Neural progenitor cell (in vitro differentiated cells): Measurements from ENCODE around the gene UFSP1. TPM values are rescaled to one million over a fixed set of nuclear protein-coding genes. Genes with fewer than 3 reads are reported as not detected.

Source experiments
- DNase-seq: peaks from one replicate; pipeline ENCODE4 v3.0.0-alpha.2; 2016; ENCODE audit warnings: low spot score
- H2AFZ ChIP-seq: fragments of 200-600 bp; sonication (generic); replicated peaks from 2 replicates; pipeline ENCODE4 v1.6.1; 2016; ENCODE audit warnings: antibody characterized with exemption
- H3F3A ChIP-seq: fragments of 200-600 bp; sonication (generic); 2 replicates; pipeline ENCODE4 v1.6.1; 2016; ENCODE audit warnings: antibody characterized with exemption, low read depth
- H3K27ac ChIP-seq: fragments of 200-600 bp; sonication (generic); 2 replicates; pipeline ENCODE4 v1.5.1; 2016; ENCODE audit warnings: mild to moderate bottlenecking
- H3K27me3 ChIP-seq: fragments of 200-600 bp; sonication (generic); 2 replicates; pipeline ENCODE4 v1.6.1; 2016; ENCODE audit warnings: mild to moderate bottlenecking, moderate library complexity
- H3K36me3 ChIP-seq: fragments of 200-600 bp; sonication (generic); 2 replicates; pipeline ENCODE4 v1.5.1; 2016
- H3K4me1 ChIP-seq: fragments of 200-600 bp; sonication (generic); 2 replicates; pipeline ENCODE4 v1.6.1; 2016; ENCODE audit warnings: mixed run types
- H3K4me2 ChIP-seq: fragments of 200-600 bp; sonication (generic); 2 replicates; pipeline ENCODE4 v1.6.1; 2016
- H3K4me3 ChIP-seq: fragments of 200-600 bp; sonication (generic); 2 replicates; pipeline ENCODE4 v1.5.1; 2016
- H3K79me2 ChIP-seq: fragments of 200-600 bp; sonication (generic); 2 replicates; pipeline ENCODE4 v1.6.1; 2016; ENCODE audit warnings: low read depth
- H3K9ac ChIP-seq: fragments of 200-600 bp; sonication (generic); 2 replicates; pipeline ENCODE4 v1.6.1; 2016
- H3K9me3 ChIP-seq: fragments of 200-600 bp; sonication (generic); 2 replicates; pipeline ENCODE4 v1.5.1; 2016; ENCODE audit warnings: low read depth
- H4K20me1 ChIP-seq: fragments of 200-600 bp; sonication (generic); 2 replicates; pipeline ENCODE4 v1.6.1; 2016; ENCODE audit warnings: low read depth
- H3K27ac Mint-ChIP-seq: 3 replicates; pipeline ENCODE4 v1.8.0; 2021; ENCODE audit warnings: mixed read lengths
- H3K27me3 Mint-ChIP-seq: 2 replicates; pipeline ENCODE4 v1.8.0; 2022; ENCODE audit warnings: low read depth, mild to moderate bottlenecking, inconsistent platforms, moderate library complexity, mixed read lengths; ENCODE audit not compliant: insufficient read depth
- H3K36me3 Mint-ChIP-seq: 3 replicates; pipeline ENCODE4 v1.8.0; 2021; ENCODE audit warnings: mixed read lengths
- H3K4me1 Mint-ChIP-seq: 3 replicates; pipeline ENCODE4 v1.8.0; 2021; ENCODE audit warnings: mixed read lengths
- H3K4me3 Mint-ChIP-seq: 3 replicates; pipeline ENCODE4 v1.8.0; 2021; ENCODE audit warnings: mild to moderate bottlenecking, moderate library complexity, mixed read lengths
- H3K9me3 Mint-ChIP-seq: 3 replicates; pipeline ENCODE4 v1.8.0; 2020; ENCODE audit warnings: mixed read lengths
- CTCF ChIP-seq: fragments of 200-600 bp; sonication (generic); IDR thresholded peaks from 2 replicates; pipeline ENCODE4 v1.5.1; 2017; ENCODE audit warnings: antibody characterized with exemption, mild to moderate bottlenecking
- EZH2 ChIP-seq: fragments of 200-600 bp; sonication (generic); IDR thresholded peaks from 2 replicates; pipeline ENCODE4 v1.6.1; 2017; ENCODE audit warnings: antibody characterized with exemption, mild to moderate bottlenecking, moderate library complexity
- EZH2phosphoT487 ChIP-seq: fragments of 200-600 bp; sonication (generic); IDR thresholded peaks from 2 replicates; pipeline ENCODE4 v1.6.1; 2017; ENCODE audit warnings: antibody characterized with exemption
- total RNA-seq: library from RNA; depleted of rRNA; stranded (reverse); fragments of >200 nt; gene quantifications from 2 replicates; pipeline ENCODE4 v1.2.3, GENCODE V29; 2015; ENCODE audit warnings: low replicate concordance

UFSP1 gene
- total RNA-seq, 1 donor from 2014 or later: not detected

- H3K36me3 Mint-ChIP-seq: peaks cover 42% of the 10 kb centered on the region
- no peak overlapping the region for H3K27ac Mint-ChIP-seq
- H3K4me2 ChIP-seq: peak overlapping the region; percentile 93
These were observed 11.5 kb downstream of the UFSP1 start for GRCh38 chr7:100878013-100878412.

GRCh38 chr7:100875356-100875751 is 14.2 kb downstream of the UFSP1 start:
- Mint-ChIP-seq H3K4me1 (peaks cover 46% of the 10 kb centered on the region), H3K27ac (peak overlapping the region; percentile 91), H3K9me3 (no peaks in the 10 kb centered on the region), H3K36me3 (peaks cover 32% of the 10 kb centered on the region), H3K4me3 (peak overlapping the region; percentile 99), H3K27me3 (peaks cover 5% of the 10 kb centered on the region)
- peak overlapping the region; percentile 93 for H3K4me2 ChIP-seq
- peaks cover 52% of the 10 kb centered on the region for H4K20me1 ChIP-seq
- no peak overlapping the region for H2AFZ ChIP-seq
- DNase-seq: peak; percentile 47
- H3K36me3 ChIP-seq: peaks cover 7% of the 10 kb centered on the region
- peak overlapping the region; percentile 96 for H3K9ac ChIP-seq
- peak overlapping the region; percentile 91 for H3K4me3 ChIP-seq
- peaks cover 54% of the 10 kb centered on the region for H3K79me2 ChIP-seq
- TF ChIP-seq EZH2phosphoT487 (no peak), EZH2 (no peak), CTCF (no peak)
- peak overlapping the region; percentile 95 for H3K27ac ChIP-seq
- peaks cover 30% of the 10 kb centered on the region for H3K4me1 ChIP-seq
- H3K27me3 ChIP-seq: no peaks in the 10 kb centered on the region
- H3K9me3 ChIP-seq: no peaks in the 10 kb centered on the region
- peaks cover 50% of the 10 kb centered on the region for H3F3A ChIP-seq

More at GRCh38 chr7:100878013-100878412, 11.5 kb downstream of the UFSP1 start:
- peaks cover 30% of the 10 kb centered on the region for H3K4me1 ChIP-seq
- peaks cover 7% of the 10 kb centered on the region for H3K27me3 Mint-ChIP-seq
- H4K20me1 ChIP-seq: peaks cover 76% of the 10 kb centered on the region
- peaks cover 49% of the 10 kb centered on the region for H3K4me1 Mint-ChIP-seq
- DNase-seq: no peak
- no peak overlapping the region for H3K4me3 ChIP-seq
- H3K9ac ChIP-seq: no peak overlapping the region
- TF ChIP-seq CTCF (no peak), EZH2phosphoT487 (no peak), EZH2 (no peak)
- H3K36me3 ChIP-seq: peaks cover 8% of the 10 kb centered on the region
- no peak overlapping the region for H3K27ac ChIP-seq
- H3F3A ChIP-seq: peaks cover 55% of the 10 kb centered on the region
- H3K27me3 ChIP-seq: no peaks in the 10 kb centered on the region
- peak overlapping the region; percentile 48 for H3K4me3 Mint-ChIP-seq
- no peak overlapping the region for H2AFZ ChIP-seq
- no peaks in the 10 kb centered on the region for H3K9me3 ChIP-seq
- H3K9me3 Mint-ChIP-seq: no peaks in the 10 kb centered on the region
- H3K79me2 ChIP-seq: peaks cover 79% of the 10 kb centered on the region

GRCh38 chr7:100874577-100875355 is 14.7 kb downstream of the UFSP1 start, which contains the start of gene SRRT:
Gene SRRT, plus strand, starts transcription at chr7:100875103. Its CDS starts 488 bp downstream, at chr7:100875591.
- H3K27me3 Mint-ChIP-seq: peaks cover 2% of the 10 kb centered on the region
- peaks cover 7% of the 10 kb centered on the region for H3K36me3 ChIP-seq
- no peaks in the 10 kb centered on the region for H3K9me3 Mint-ChIP-seq

More at GRCh38 chr7:100874577-100875355, 14.7 kb downstream of the UFSP1 start, which contains the start of gene SRRT:
- peak; percentile 100 for DNase-seq
- peak within 1 kb of the TSS; percentile 99 for H3K4me3 Mint-ChIP-seq
- peak within 1 kb of the TSS; percentile 99 for H3K27ac Mint-ChIP-seq
- no peaks in the 10 kb centered on the region for H3K27me3 ChIP-seq
- H3F3A ChIP-seq: peaks cover 49% of the 10 kb centered on the region
- peak within 1 kb of the TSS; percentile 93 for H3K4me2 ChIP-seq
- TF ChIP-seq EZH2phosphoT487: no peak
- TF ChIP-seq CTCF: peak; percentile 40
- no peak for TF ChIP-seq EZH2
- peak within 1 kb of the TSS; percentile 27 for H2AFZ ChIP-seq
- no peaks in the 10 kb centered on the region for H3K9me3 ChIP-seq
- peaks cover 43% of the 10 kb centered on the region for H3K4me1 Mint-ChIP-seq
- H3K4me3 ChIP-seq: peak within 1 kb of the TSS; percentile 91
- H3K27ac ChIP-seq: peak within 1 kb of the TSS; percentile 95
- H4K20me1 ChIP-seq: peaks cover 46% of the 10 kb centered on the region
- H3K4me1 ChIP-seq: peaks cover 29% of the 10 kb centered on the region
- H3K9ac ChIP-seq: peak within 1 kb of the TSS; percentile 96
- peaks cover 48% of the 10 kb centered on the region for H3K79me2 ChIP-seq
- peaks cover 28% of the 10 kb centered on the region for H3K36me3 Mint-ChIP-seq
